NCI-H2029 treated with DMSO at 0.1 percent for 48 hours (cell line): ENCODE data around the gene ARHGEF33.

Source experiments
- DNase-seq: peaks from one replicate; lab custom pipeline; 2025; lab: John Stamatoyannopoulos, UW

ARHGEF33 gene

GRCh38 chr2:39017334-39017733 lies 127.7 kb downstream of the ARHGEF33 start:
- DNase-seq, result no peak

- no peak for DNase-seq
These were observed 129.0 kb downstream of the ARHGEF33 start for GRCh38 chr2:39018638-39019037.

- no peak for DNase-seq
These were observed 130.7 kb downstream of the ARHGEF33 start for GRCh38 chr2:39020383-39020782.

- DNase-seq, result no peak
These were observed 133.1 kb downstream of the ARHGEF33 start for GRCh38 chr2:39022642-39023235.

GRCh38 chr2:39023649-39024048 lies 134.0 kb downstream of the ARHGEF33 start:
- DNase-seq, result no peak

- DNase-seq, result no peak
These were observed 135.2 kb downstream of the ARHGEF33 start for GRCh38 chr2:39024833-39025232.
